ENCODE results near the gene HSFX3.
"Not testable (repeated sequence)": the region's sequence is repeated elsewhere in the genome, so short reads cannot be mapped to it uniquely, and the experiment has no call there.

The HSFX3 gene

GRCh38 chrX:149513825-149514428 lies 35.8 kb downstream of the HSFX3 start:
- no peak for DNase-seq

- peak; percentile 64 for DNase-seq
Measured at GRCh38 chrX:149512225-149512885, 37.4 kb downstream of the HSFX3 start.

GRCh38 chrX:149511081-149511480 lies 38.6 kb downstream of the HSFX3 start:
- DNase-seq = no peak

- DNase-seq = no peak
Measured at GRCh38 chrX:149510386-149510785, 39.3 kb downstream of the HSFX3 start.

- no peak for DNase-seq
Measured at GRCh38 chrX:149508467-149508866, 41.3 kb downstream of the HSFX3 start.

- DNase-seq = no peak
Measured at GRCh38 chrX:149506349-149506748, 43.4 kb downstream of the HSFX3 start.

GRCh38 chrX:149505671-149506070 lies 44.1 kb downstream of the HSFX3 start:
- no peak for DNase-seq

- peak; percentile 89 for DNase-seq
Measured at GRCh38 chrX:149504915-149505651, 44.6 kb downstream of the HSFX3 start, which contains the start of gene IDS. Gene IDS (minus strand): TSS chrX:149505306. CDS start chrX:149505137, 169 bp downstream.

- DNase-seq = peak; percentile 81
Measured at GRCh38 chrX:149504226-149504914, 45.4 kb downstream of the HSFX3 start.

GRCh38 chrX:149503446-149503845 lies 46.3 kb downstream of the HSFX3 start:
- DNase-seq = peak; percentile 69

GRCh38 chrX:149502923-149503322 lies 46.8 kb downstream of the HSFX3 start:
- not testable (repeated sequence) for DNase-seq

- DNase-seq = no peak
Measured at GRCh38 chrX:149499766-149500165, 50.0 kb downstream of the HSFX3 start.

GRCh38 chrX:149498767-149499166 lies 51.0 kb downstream of the HSFX3 start:
- DNase-seq = no peak

Measured in activated CD4-positive, alpha-beta T cell treated with anti-CD3 and anti-CD28 coated beads for 48 hours (primary cell).